Right atrium auricular region (tissue), 2 donors: Measurements from ENCODE around the gene COL10A1. TPM values are rescaled to one million over a fixed set of nuclear protein-coding genes. Genes with fewer than 3 reads are reported as not detected.

Source experiments
- DNase-seq: peaks from one replicate; pipeline ENCODE4 v3.0.0-alpha.2; 2019; ENCODE audit warnings: low spot score
- H3K27ac ChIP-seq, 2 donors: fragments of 200-600 bp; sonication (generic); 1 replicate in 1 of 2; 2 replicates in 1 of 2; pipeline ENCODE4 v1.5.1; 2016 to 2019
- H3K27me3 ChIP-seq, 2 donors: fragments of 200-600 bp; sonication (generic); one replicate each; pipeline versions ENCODE4 v1.5.1 to v1.6.0; 2017 to 2019
- H3K36me3 ChIP-seq: fragments of 200-600 bp; sonication (generic); one replicate; pipeline ENCODE4 v1.5.1; 2016
- H3K4me1 ChIP-seq, 2 donors: fragments of 200-600 bp; sonication (generic); one replicate each; pipeline versions ENCODE4 v1.5.1 to v1.6.0; 2017 to 2019
- H3K4me3 ChIP-seq, 2 donors: fragments of 200-600 bp; sonication (generic); 1 replicate in 1 of 2; 2 replicates in 1 of 2; pipeline ENCODE4 v1.5.1; 2017 to 2019; ENCODE audit warnings: mild to moderate bottlenecking in 1 of 2, moderate library complexity in 1 of 2
- H3K9me3 ChIP-seq, 2 donors: fragments of 200-600 bp; sonication (generic); one replicate each; pipeline ENCODE4 v1.5.1; 2019
- CTCF ChIP-seq, 2 donors: fragments of 200-600 bp; sonication (generic); IDR thresholded peaks; one replicate each; pipeline ENCODE4 v1.5.1; 2019; ENCODE audit warnings: antibody characterized with exemption in 2 of 2
- total RNA-seq, 2 donors: library from RNA; depleted of rRNA; stranded (reverse); fragments of >200 nt; gene quantifications; one replicate each; pipeline ENCODE4 v1.1.0, GENCODE V29; 2016

COL10A1 gene
- total RNA-seq, 2 donors from 2014 or later = not detected

GRCh38 chr6:116106146-116106545, 19.8 kb downstream of the COL10A1 start:
- no peak for TF ChIP-seq CTCF (IDR thresholded peaks at IDR 0.05)
- peaks cover 0 to 49% of the 10 kb centered on the region in 2 donors for H3K4me1 ChIP-seq
- no peak for DNase-seq
- H3K27ac ChIP-seq = no peak overlapping the region
- no peaks in the 10 kb centered on the region for H3K27me3 ChIP-seq
- no peak overlapping the region for H3K4me3 ChIP-seq
- H3K36me3 ChIP-seq = peaks cover 23% of the 10 kb centered on the region
- no peaks in the 10 kb centered on the region for H3K9me3 ChIP-seq

- peaks cover 0 to 49% of the 10 kb centered on the region in 2 donors for H3K4me1 ChIP-seq
- H3K36me3 ChIP-seq = peaks cover 15% of the 10 kb centered on the region
- no peak overlapping the region for H3K27ac ChIP-seq
- H3K9me3 ChIP-seq = no peaks in the 10 kb centered on the region
- H3K4me3 ChIP-seq = no peak overlapping the region
- no peaks in the 10 kb centered on the region for H3K27me3 ChIP-seq
- no peak for DNase-seq
- TF ChIP-seq CTCF (IDR thresholded peaks at IDR 0.05) = no peak
Observed at GRCh38 chr6:116105247-116105646, 20.7 kb downstream of the COL10A1 start.

GRCh38 chr6:116104636-116105035, 21.3 kb downstream of the COL10A1 start:
- Histone ChIP-seq H3K27ac (no peak overlapping the region), H3K4me3 (no peak overlapping the region), H3K9me3 (no peaks in the 10 kb centered on the region), H3K27me3 (no peaks in the 10 kb centered on the region), H3K4me1 (peaks cover 0 to 49% of the 10 kb centered on the region in 2 donors), H3K36me3 (peaks cover 10% of the 10 kb centered on the region)
- no peak for DNase-seq
- no peak for TF ChIP-seq CTCF (IDR thresholded peaks at IDR 0.05)

- no peak for TF ChIP-seq CTCF (IDR thresholded peaks at IDR 0.05)
- Histone ChIP-seq H3K9me3 (no peaks in the 10 kb centered on the region), H3K27ac (no peak overlapping the region), H3K27me3 (no peaks in the 10 kb centered on the region), H3K36me3 (no peaks in the 10 kb centered on the region), H3K4me3 (no peak overlapping the region), H3K4me1 (peaks cover 0 to 49% of the 10 kb centered on the region in 2 donors)
- no peak for DNase-seq
Observed at GRCh38 chr6:116102873-116103272, 23.1 kb downstream of the COL10A1 start.

- no peak for DNase-seq
- peak overlapping the region; percentile 94 to 95 for H3K27ac ChIP-seq
- peak overlapping the region; percentile 70 to 75 for H3K4me3 ChIP-seq
- H3K4me1 ChIP-seq = peaks cover 0 to 46% of the 10 kb centered on the region in 2 donors
- no peaks in the 10 kb centered on the region for H3K9me3 ChIP-seq
- no peak for TF ChIP-seq CTCF (IDR thresholded peaks at IDR 0.05)
- no peaks in the 10 kb centered on the region for H3K36me3 ChIP-seq
- no peaks in the 10 kb centered on the region for H3K27me3 ChIP-seq
Observed at GRCh38 chr6:116101790-116102189, 24.1 kb downstream of the COL10A1 start.

GRCh38 chr6:116101302-116101718, 24.6 kb downstream of the COL10A1 start:
- Histone ChIP-seq H3K36me3 (no peaks in the 10 kb centered on the region), H3K27ac (peak overlapping the region; percentile 94 to 95), H3K27me3 (no peaks in the 10 kb centered on the region), H3K4me3 (peak overlapping the region; percentile 70 to 75), H3K9me3 (peaks cover 0 to 2% of the 10 kb centered on the region in 2 donors), H3K4me1 (peaks cover 0 to 42% of the 10 kb centered on the region in 2 donors)
- DNase-seq = no peak
- TF ChIP-seq CTCF (IDR thresholded peaks at IDR 0.05) = no peak
